ENCODE measurements around the gene PARD6A.

PARD6A gene

GRCh38 chr16:67667453-67667816 is 6.7 kb downstream of the PARD6A start:
- H3K9me3 Mint-ChIP-seq, result no peaks in the 10 kb centered on the region
- H3K27me3 Mint-ChIP-seq (ENCODE audit: low read depth), result no peaks in the 10 kb centered on the region
- H3K36me3 Mint-ChIP-seq (ENCODE audit: low read depth), result no peaks in the 10 kb centered on the region
- H3K27ac Mint-ChIP-seq, result no peak overlapping the region
- H3K4me3 Mint-ChIP-seq, result peak overlapping the region; percentile 86
- peaks cover 7% of the 10 kb centered on the region for H3K4me1 Mint-ChIP-seq (ENCODE audit: low read depth)
- no peak for DNase-seq (ENCODE audit: low spot score)

- Mint-ChIP-seq H3K4me3 (peak overlapping the region; percentile 86), H3K9me3 (no peaks in the 10 kb centered on the region), H3K27ac (peak overlapping the region; percentile 39), H3K27me3 (ENCODE audit: low read depth) (no peaks in the 10 kb centered on the region), H3K4me1 (ENCODE audit: low read depth) (peaks cover 7% of the 10 kb centered on the region), H3K36me3 (ENCODE audit: low read depth) (no peaks in the 10 kb centered on the region)
- peak; percentile 79 for DNase-seq (ENCODE audit: low spot score)
Observed at GRCh38 chr16:67667817-67668494, 7.2 kb downstream of the PARD6A start.

- Mint-ChIP-seq H3K27ac (no peak overlapping the region), H3K36me3 (ENCODE audit: low read depth) (no peaks in the 10 kb centered on the region), H3K9me3 (no peaks in the 10 kb centered on the region), H3K4me3 (no peak overlapping the region), H3K4me1 (ENCODE audit: low read depth) (peaks cover 7% of the 10 kb centered on the region), H3K27me3 (ENCODE audit: low read depth) (no peaks in the 10 kb centered on the region)
- DNase-seq (ENCODE audit: low spot score), result no peak
Observed at GRCh38 chr16:67668495-67669157, 7.9 kb downstream of the PARD6A start.

GRCh38 chr16:67669499-67670101 is 8.8 kb downstream of the PARD6A start:
- Mint-ChIP-seq H3K36me3 (ENCODE audit: low read depth) (no peaks in the 10 kb centered on the region), H3K9me3 (no peaks in the 10 kb centered on the region), H3K4me3 (no peak overlapping the region), H3K27ac (no peak overlapping the region), H3K27me3 (ENCODE audit: low read depth) (no peaks in the 10 kb centered on the region), H3K4me1 (ENCODE audit: low read depth) (peaks cover 7% of the 10 kb centered on the region)
- DNase-seq (ENCODE audit: low spot score), result no peak

GRCh38 chr16:67672306-67672705 is 11.5 kb downstream of the PARD6A start:
- Mint-ChIP-seq H3K36me3 (ENCODE audit: low read depth) (no peaks in the 10 kb centered on the region), H3K4me3 (no peak overlapping the region), H3K9me3 (no peaks in the 10 kb centered on the region), H3K27ac (no peak overlapping the region), H3K4me1 (ENCODE audit: low read depth) (peaks cover 2% of the 10 kb centered on the region), H3K27me3 (ENCODE audit: low read depth) (no peaks in the 10 kb centered on the region)
- no peak for DNase-seq (ENCODE audit: low spot score)

- Mint-ChIP-seq H3K27ac (no peak overlapping the region), H3K36me3 (ENCODE audit: low read depth) (no peaks in the 10 kb centered on the region), H3K27me3 (ENCODE audit: low read depth) (no peaks in the 10 kb centered on the region), H3K9me3 (no peaks in the 10 kb centered on the region), H3K4me3 (no peak overlapping the region), H3K4me1 (ENCODE audit: low read depth) (peaks cover under 1% of the 10 kb centered on the region)
- DNase-seq (ENCODE audit: low spot score), result no peak
Observed at GRCh38 chr16:67672739-67673662, 12.2 kb downstream of the PARD6A start.

- Mint-ChIP-seq H3K27ac (no peak overlapping the region), H3K4me1 (ENCODE audit: low read depth) (no peaks in the 10 kb centered on the region), H3K4me3 (no peak overlapping the region), H3K27me3 (ENCODE audit: low read depth) (no peaks in the 10 kb centered on the region), H3K36me3 (ENCODE audit: low read depth) (no peaks in the 10 kb centered on the region), H3K9me3 (no peaks in the 10 kb centered on the region)
- no peak for DNase-seq (ENCODE audit: low spot score)
Observed at GRCh38 chr16:67673712-67674580, 13.2 kb downstream of the PARD6A start.

- no peak for DNase-seq (ENCODE audit: low spot score)
- Mint-ChIP-seq H3K36me3 (ENCODE audit: low read depth) (no peaks in the 10 kb centered on the region), H3K27ac (no peak overlapping the region), H3K9me3 (no peaks in the 10 kb centered on the region), H3K27me3 (ENCODE audit: low read depth) (no peaks in the 10 kb centered on the region), H3K4me3 (no peak overlapping the region), H3K4me1 (ENCODE audit: low read depth) (no peaks in the 10 kb centered on the region)
Observed at GRCh38 chr16:67674851-67675578, 14.3 kb downstream of the PARD6A start.

GRCh38 chr16:67675579-67675935 is 14.8 kb downstream of the PARD6A start:
- H3K36me3 Mint-ChIP-seq (ENCODE audit: low read depth), result no peaks in the 10 kb centered on the region
- H3K27ac Mint-ChIP-seq, result no peak overlapping the region
- no peaks in the 10 kb centered on the region for H3K27me3 Mint-ChIP-seq (ENCODE audit: low read depth)
- no peaks in the 10 kb centered on the region for H3K9me3 Mint-ChIP-seq
- DNase-seq (ENCODE audit: low spot score), result no peak
- no peak overlapping the region for H3K4me3 Mint-ChIP-seq
- H3K4me1 Mint-ChIP-seq (ENCODE audit: low read depth), result no peaks in the 10 kb centered on the region

- Mint-ChIP-seq H3K9me3 (no peaks in the 10 kb centered on the region), H3K4me1 (ENCODE audit: low read depth) (no peaks in the 10 kb centered on the region), H3K4me3 (no peak overlapping the region), H3K36me3 (ENCODE audit: low read depth) (no peaks in the 10 kb centered on the region), H3K27ac (no peak overlapping the region), H3K27me3 (ENCODE audit: low read depth) (no peaks in the 10 kb centered on the region)
- no peak for DNase-seq (ENCODE audit: low spot score)
Observed at GRCh38 chr16:67675999-67676398, 15.2 kb downstream of the PARD6A start.

GRCh38 chr16:67676516-67676915 is 15.8 kb downstream of the PARD6A start:
- H3K9me3 Mint-ChIP-seq, result no peaks in the 10 kb centered on the region
- H3K36me3 Mint-ChIP-seq (ENCODE audit: low read depth), result no peaks in the 10 kb centered on the region
- H3K27me3 Mint-ChIP-seq (ENCODE audit: low read depth), result no peaks in the 10 kb centered on the region
- DNase-seq (ENCODE audit: low spot score), result no peak
- H3K27ac Mint-ChIP-seq, result no peak overlapping the region
- H3K4me3 Mint-ChIP-seq, result no peak overlapping the region
- no peaks in the 10 kb centered on the region for H3K4me1 Mint-ChIP-seq (ENCODE audit: low read depth)

GRCh38 chr16:67676939-67677338 is 16.2 kb downstream of the PARD6A start:
- no peaks in the 10 kb centered on the region for H3K9me3 Mint-ChIP-seq
- H3K4me3 Mint-ChIP-seq, result no peak overlapping the region
- H3K27me3 Mint-ChIP-seq (ENCODE audit: low read depth), result no peaks in the 10 kb centered on the region
- H3K4me1 Mint-ChIP-seq (ENCODE audit: low read depth), result no peaks in the 10 kb centered on the region
- no peak for DNase-seq (ENCODE audit: low spot score)
- H3K36me3 Mint-ChIP-seq (ENCODE audit: low read depth), result no peaks in the 10 kb centered on the region
- H3K27ac Mint-ChIP-seq, result no peak overlapping the region

GRCh38 chr16:67677712-67678111 is 17.0 kb downstream of the PARD6A start:
- H3K4me1 Mint-ChIP-seq (ENCODE audit: low read depth), result no peaks in the 10 kb centered on the region
- DNase-seq (ENCODE audit: low spot score), result no peak
- no peaks in the 10 kb centered on the region for H3K36me3 Mint-ChIP-seq (ENCODE audit: low read depth)
- no peak overlapping the region for H3K4me3 Mint-ChIP-seq
- no peak overlapping the region for H3K27ac Mint-ChIP-seq
- no peaks in the 10 kb centered on the region for H3K9me3 Mint-ChIP-seq
- H3K27me3 Mint-ChIP-seq (ENCODE audit: low read depth), result no peaks in the 10 kb centered on the region
